HG03060 (cell line): ENCODE measurements around the gene GNB1L.
"Not testable (repeated sequence)": the region's sequence is repeated elsewhere in the genome, so short reads cannot be mapped to it uniquely, and the experiment has no call there.

ENCODE experiments used
- ATAC-seq: cut with Tn5 transposase; IDR thresholded peaks from one replicate; pipeline ENCODE4 v1.9.1; 2021; ENCODE audit warnings: low read depth, moderate number of reproducible peaks; ENCODE audit not compliant: unreplicated experiment

Gene GNB1L

GRCh38 chr22:19784384-19785175 is 70.1 kb downstream of the GNB1L start:
- ATAC-seq: no peak

GRCh38 chr22:19783586-19784383 is 70.9 kb downstream of the GNB1L start:
- ATAC-seq: no peak

DNA sequence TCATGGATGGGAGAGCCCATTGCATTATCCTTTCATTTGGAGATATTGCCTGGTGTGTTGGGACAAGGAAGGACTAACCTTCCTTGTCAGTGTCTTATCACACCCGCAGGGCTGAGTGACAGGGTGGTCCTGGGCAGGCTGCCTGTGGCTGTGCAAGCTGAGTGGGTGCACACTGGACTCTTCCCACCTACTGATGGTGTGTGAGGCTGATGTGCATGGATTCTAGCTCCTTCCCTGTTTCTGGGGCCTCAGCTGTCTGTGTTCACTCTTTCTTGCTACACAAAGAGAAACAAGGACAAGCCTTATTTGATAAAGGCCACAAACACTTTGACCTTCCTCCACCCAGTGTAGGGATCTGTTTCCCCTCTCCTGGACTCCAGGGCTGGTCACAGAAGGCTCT is 72.1 kb downstream of the GNB1L start:
- ATAC-seq: no peak

GRCh38 chr22:19779685-19780268 is 74.9 kb downstream of the GNB1L start:
- no peak for ATAC-seq

DNA sequence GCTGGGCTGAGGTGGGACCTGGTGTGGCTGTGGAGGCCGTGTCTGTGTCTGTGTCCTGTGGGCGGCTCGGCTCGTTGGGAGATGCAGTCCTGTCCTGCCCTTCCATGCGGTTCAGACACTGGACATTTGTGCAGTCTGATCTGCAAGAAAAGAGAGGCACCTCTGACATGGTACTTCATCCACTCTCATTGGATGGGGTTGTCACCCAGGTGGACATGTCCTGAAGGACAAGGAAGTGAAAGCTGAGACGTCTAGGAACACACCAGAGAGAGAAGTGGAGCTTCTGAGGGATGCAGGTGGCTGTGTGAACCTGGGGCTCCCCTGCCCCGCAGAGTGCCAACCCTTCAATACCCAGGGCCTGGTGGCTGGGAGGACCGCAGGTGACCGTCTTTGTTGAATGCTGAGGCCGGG is 75.7 kb downstream of the GNB1L start:
- ATAC-seq: no peak

DNA sequence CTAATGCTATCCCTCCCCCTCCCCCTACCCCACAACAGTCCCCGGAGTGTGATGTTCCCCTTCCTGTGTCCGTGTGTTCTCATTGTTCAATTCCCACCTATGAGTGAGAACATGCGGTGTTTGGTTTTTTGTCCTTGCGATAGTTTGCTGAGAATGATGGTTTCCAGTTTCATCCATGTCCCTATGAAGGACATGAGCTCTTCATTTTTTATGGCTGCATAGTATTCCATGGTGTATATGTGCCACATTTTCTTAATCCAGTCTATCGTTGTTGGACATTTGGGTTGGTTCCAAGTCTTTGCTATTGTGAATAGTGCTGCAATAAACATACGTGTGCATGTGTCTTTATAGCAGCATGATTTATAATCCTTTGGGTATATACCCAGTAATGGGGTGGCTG is 77.5 kb downstream of the GNB1L start:
- ATAC-seq: not testable (repeated sequence)

- no peak for ATAC-seq
Measured at GRCh38 chr22:19776433-19777031, 78.1 kb downstream of the GNB1L start.

DNA sequence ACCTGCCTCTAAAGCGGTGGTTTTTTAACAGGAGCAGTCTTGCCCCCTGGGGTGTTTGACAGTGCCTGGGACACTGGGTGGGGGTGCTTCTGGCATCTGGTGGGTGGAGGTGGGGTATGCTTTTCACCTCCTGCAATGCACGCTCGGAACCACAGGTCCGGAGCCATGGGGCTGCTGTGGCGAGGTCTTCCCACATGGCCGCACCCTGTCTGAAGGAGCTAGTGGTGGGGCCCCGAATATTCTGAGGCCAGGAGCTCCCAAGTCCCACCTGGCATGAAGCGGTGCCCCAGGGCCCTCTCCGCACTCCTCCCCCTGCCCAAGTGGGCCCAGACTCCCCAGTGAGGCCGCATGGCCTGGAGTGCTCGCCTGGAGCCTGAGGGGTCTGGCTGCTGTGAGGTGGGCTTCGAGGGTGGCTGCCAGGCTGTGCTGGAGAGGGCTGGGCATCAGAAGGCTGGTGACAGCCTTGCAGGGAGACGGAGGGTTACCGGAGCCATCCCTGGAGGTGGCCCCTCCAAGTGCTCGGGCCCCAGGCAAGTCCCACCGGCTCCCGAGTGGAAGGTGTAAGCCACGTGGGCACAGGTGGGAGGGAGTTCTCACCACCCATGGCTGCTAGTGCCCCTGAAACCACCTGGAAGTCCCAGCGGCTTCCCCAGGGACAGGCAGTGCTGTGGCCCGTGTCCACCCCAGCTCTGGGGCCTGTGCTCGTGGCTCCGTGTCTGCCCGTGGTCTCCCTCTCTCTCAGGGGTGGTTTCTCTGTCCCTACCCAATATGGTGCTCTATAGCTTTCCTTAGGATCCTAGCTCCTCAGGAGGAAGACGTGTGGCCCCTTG is 79.0 kb downstream of the GNB1L start:
- ATAC-seq: no peak

DNA sequence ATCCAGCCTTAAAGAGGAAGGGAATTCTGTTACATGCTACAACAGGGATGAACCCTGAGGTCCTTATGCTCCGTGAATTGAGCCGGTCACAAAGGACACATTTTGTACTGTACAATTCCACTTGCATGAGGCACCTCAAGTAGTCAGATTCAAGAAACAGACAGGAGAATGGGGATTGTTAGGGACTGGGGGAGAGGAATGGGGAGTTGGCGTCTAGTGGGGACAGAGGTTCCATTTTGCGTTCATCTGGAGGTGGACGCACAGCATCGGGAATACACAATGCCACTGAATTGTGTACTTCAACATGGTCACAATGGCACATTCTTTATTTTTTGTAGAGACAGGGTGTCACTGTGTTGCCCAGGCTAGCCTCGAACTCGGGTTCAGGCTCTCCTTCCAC is 80.0 kb downstream of the GNB1L start:
- ATAC-seq: no peak

- ATAC-seq: no peak
Measured at GRCh38 chr22:19773470-19774040, 81.1 kb downstream of the GNB1L start.

DNA sequence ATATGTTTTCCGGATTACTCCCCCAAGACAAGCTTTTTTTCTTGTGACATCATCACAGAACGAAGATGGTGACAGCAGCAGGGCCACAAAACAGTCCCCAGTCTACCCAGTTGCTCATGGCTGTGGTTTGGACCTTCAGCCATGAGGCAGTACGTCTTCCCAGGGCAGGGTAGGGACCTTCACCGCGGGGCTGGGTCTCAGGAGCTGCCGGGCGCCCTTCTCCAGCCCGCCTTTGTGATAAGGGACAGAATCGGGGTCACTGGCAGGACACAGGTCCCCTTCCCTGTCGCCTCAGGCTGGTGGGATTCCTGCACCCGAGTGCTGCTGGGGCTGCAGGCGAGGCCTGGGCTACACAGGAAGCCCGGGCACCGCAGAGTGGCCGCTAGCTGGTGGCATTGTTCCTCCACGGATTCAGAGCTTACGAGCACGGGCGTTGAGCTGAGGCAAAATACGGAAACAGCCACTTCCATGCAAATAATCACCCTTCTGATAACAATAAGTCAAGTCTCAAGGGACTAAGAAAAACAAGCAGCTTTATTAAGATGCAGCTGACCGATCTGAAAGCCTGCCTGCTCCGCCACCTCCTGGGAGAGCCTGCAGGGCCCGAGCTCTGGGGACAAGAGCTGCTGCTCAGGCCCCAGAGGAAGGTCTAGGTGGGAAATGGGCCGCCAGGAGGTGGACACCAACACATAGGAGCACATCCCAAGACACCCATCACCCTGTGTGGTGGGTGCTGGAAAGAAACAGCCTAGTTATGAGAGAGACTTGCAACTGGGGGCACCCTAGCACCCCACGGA is 81.8 kb downstream of the GNB1L start:
- ATAC-seq: peak; percentile 74

- ATAC-seq: no peak
Measured at GRCh38 chr22:19772422-19772672, 82.3 kb downstream of the GNB1L start.

DNA sequence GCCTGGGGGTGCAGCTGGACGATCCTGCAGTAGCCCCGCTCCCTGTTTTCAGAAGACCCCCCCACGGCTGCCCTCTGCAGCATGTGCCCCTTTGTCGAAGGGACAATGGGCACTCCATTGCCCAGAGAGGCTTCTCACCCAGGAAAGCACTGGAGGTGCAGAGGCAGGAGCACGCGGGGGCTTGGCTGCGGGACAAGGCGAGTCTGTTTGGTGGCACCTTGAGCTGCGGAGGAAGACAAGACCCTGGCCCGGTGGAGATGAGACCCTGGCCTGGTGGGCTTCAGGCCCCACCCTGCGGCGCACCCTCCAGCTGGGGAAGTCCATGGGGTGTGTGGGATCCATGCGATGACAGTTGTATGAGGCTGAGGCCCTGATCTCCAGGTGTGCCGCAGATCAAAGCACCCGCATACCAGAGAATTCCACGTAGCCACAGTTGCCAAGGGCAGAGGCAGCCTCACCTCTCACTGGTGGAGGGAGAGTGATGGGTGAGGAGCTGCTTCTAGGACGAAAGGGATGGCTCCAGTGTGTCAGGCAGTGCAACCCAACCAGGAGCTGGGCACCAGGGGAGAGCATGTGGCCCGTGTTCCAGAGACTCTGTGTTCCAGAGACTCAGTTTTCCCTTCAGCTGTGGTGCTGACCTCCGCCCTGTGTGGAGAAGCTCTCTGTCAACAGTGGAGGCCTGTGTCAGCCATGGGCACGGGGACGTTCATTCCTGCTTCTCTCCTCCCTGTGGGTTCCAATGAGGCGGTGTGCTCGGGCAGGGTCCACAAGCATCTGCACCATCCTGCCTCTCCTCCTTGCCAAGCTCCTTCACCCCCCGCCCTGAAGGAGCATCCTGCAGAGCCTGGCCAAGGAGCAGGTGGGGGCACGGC is 84.1 kb downstream of the GNB1L start:
- ATAC-seq: no peak

- no peak for ATAC-seq
Measured at GRCh38 chr22:19769393-19769715, 85.3 kb downstream of the GNB1L start.

DNA sequence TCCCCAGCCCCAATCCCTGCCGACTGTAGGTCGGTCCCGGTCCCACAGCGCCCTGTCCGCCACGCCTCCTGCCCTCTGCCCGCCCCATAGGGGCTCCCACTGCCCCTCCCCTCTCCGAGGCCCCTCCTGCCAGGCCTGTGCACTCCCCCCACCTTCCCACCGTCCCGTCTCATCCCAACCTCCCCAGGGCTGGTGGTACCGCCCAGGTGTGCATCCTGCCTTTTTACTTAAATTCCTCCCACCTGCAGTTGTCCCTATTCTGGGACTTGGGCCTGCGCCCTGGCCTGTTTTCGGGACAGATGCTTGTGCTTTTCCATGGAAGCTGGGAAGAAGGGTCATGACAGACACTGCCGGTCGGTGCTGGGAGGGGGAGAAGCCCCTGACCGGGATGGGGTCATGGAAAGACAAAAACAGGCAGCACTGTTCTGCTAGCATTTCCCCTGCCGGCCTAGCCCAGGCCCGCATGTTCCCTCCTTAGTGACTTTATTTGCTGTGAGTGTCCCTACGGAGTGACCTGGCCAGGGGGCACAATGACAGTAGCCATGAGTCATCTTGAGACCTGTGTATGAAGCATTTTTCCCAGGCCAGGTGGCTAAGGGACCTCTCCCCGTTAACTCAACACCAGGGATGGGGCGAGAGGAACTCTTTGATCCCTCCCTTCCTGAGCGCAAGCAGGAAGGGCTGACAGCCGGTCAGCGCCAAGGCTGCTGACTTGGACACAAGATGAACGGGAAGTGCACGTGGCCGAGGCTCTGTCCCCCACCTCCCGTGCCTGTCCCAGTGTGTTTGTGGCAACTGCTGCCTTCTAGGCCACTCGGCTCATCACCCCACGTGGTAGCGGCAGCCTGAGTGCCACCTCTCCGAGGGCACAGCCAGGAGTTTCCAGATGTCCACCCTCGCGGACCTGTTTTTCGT is 87.0 kb downstream of the GNB1L start:
- ATAC-seq: no peak

DNA sequence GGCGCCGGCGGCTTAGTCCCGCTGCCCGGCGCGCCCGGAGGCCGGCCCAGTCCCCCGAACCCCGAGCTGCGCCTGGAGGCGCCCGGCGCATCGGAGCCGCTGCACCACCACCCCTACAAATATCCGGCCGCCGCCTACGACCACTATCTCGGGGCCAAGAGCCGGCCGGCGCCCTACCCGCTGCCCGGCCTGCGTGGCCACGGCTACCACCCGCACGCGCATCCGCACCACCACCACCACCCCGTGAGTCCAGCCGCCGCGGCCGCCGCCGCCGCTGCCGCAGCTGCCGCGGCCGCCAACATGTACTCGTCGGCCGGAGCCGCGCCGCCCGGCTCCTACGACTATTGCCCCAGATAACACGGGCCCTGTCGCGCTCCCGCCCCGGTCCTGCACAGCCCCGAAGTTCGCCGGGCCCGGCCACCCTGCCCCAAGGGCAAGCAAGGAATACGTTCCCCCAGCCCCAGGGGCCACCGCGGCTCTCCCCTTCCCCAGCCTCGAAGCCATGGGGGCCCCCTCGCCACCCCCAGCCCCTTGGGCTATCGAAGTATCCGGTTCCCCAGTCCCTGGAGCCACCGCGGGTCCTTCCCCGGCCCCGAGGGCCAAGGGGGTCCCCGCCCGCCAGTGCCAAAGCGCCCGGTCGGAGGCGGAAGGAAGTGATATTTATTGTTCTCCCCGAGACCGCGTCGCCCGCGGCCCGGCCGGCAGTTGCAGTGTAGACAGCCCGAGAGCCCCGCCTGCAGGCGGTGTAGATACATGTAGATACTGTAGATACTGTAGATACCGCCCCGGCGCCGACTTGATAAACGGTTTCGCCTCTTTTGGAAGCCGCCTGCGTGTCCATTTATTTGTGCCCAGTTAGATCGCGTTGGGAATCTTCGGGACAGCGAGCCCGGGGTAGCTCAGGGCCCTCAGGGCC is 87.9 kb downstream of the GNB1L start:
- ATAC-seq: no peak

GRCh38 chr22:19766240-19766510 is 88.5 kb downstream of the GNB1L start:
- ATAC-seq: no peak
